Testis (tissue), 2 donors: ENCODE results near the gene SMCO2.

Source experiments
- POLR2A ChIP-seq: fragments of 450-650 bp; IDR thresholded peaks from one replicate; pipeline ENCODE4 v1.6.1; 2017; ENCODE audit warnings: antibody characterized with exemption, mild to moderate bottlenecking, moderate library complexity
- TF ChIP-seq, protein P1 (sequence below), 3 experiments: fragments of 450-650 bp in 2 of 3; fragments of 200-600 bp in 1 of 3; sonication (generic) in 1 of 3; IDR thresholded peaks; one replicate each; pipeline ENCODE4 v1.5.1; 2016 to 2019; ENCODE audit warnings: antibody characterized with exemption in 3 of 3, mild to moderate bottlenecking in 2 of 3, moderate library complexity in 1 of 3

DNA sequence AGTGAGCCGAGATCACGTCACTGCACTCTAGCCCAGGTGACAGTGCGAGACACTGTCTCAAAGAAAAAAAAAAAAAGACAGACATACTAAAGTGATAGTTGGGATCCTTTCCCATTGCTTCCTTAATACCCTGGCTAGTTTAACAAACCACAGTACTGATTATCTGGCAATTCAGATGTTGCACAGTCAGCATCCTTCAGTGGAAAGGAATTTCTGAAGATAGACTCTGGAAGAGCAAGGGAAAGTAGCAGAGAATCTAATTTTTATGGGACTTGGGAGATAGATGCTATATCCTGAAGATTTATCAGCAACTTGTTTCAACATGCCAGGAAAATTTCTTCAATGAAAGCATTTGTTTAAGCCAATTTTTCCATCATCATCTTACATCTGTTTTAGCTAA is 71.0 kb downstream of the SMCO2 start:
- TF ChIP-seq POLR2A, result no peak
- TF ChIP-seq, protein P1, sequence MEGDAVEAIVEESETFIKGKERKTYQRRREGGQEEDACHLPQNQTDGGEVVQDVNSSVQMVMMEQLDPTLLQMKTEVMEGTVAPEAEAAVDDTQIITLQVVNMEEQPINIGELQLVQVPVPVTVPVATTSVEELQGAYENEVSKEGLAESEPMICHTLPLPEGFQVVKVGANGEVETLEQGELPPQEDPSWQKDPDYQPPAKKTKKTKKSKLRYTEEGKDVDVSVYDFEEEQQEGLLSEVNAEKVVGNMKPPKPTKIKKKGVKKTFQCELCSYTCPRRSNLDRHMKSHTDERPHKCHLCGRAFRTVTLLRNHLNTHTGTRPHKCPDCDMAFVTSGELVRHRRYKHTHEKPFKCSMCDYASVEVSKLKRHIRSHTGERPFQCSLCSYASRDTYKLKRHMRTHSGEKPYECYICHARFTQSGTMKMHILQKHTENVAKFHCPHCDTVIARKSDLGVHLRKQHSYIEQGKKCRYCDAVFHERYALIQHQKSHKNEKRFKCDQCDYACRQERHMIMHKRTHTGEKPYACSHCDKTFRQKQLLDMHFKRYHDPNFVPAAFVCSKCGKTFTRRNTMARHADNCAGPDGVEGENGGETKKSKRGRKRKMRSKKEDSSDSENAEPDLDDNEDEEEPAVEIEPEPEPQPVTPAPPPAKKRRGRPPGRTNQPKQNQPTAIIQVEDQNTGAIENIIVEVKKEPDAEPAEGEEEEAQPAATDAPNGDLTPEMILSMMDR (IDR thresholded peaks at IDR 0.05), result no peak
